Esophagus squamous epithelium (tissue), 5 donors: ENCODE measurements around the gene SHC1. TPM values are rescaled to one million over a fixed set of nuclear protein-coding genes. Genes with fewer than 3 reads are reported as not detected.

Experiments
- DNase-seq: peaks from one replicate; lab custom pipeline; 2025; lab: John Stamatoyannopoulos, UW
- H3K27ac ChIP-seq, 4 donors: fragments of 200-600 bp; sonication (generic); one replicate each; pipeline ENCODE4 v1.5.1; 2016 to 2019; ENCODE audit warnings: mild to moderate bottlenecking in 1 of 4
- H3K27me3 ChIP-seq, 4 donors: fragments of 200-600 bp; sonication (generic); 1 replicate in 3 of 4; 2 replicates in 1 of 4; pipeline versions ENCODE4 v1.5.1 to v1.6.0; 2017 to 2021; ENCODE audit warnings: antibody characterized with exemption in 1 of 4
- H3K36me3 ChIP-seq, 3 donors: fragments of 200-600 bp; sonication (generic); one replicate each; pipeline ENCODE4 v1.5.1; 2016 to 2019
- H3K4me1 ChIP-seq, 3 donors: fragments of 200-600 bp; sonication (generic); one replicate each; pipeline ENCODE4 v1.5.1; 2017 to 2019
- H3K4me3 ChIP-seq, 4 donors: fragments of 200-600 bp; sonication (generic); 1 replicate in 3 of 4; 2 replicates in 1 of 4; pipeline ENCODE4 v1.5.1; 2016 to 2019; ENCODE audit warnings: mild to moderate bottlenecking in 2 of 4, moderate library complexity in 1 of 4
- H3K9me3 ChIP-seq, 3 donors: fragments of 200-600 bp; sonication (generic); one replicate each; pipeline ENCODE4 v1.5.1; 2016 to 2019
- POLR2A ChIP-seq, 4 donors: fragments of 450-650 bp; IDR thresholded peaks; one replicate each; pipeline ENCODE4 v1.6.1; 2017; ENCODE audit warnings: antibody characterized with exemption in 4 of 4, mild to moderate bottlenecking in 4 of 4, moderate library complexity in 3 of 4
- WGBS, 2 donors: methylation state at CpG; one replicate each; pipeline ENCODE4 v1.1.5; 2018; 5-methylcytosine and 5-hydroxymethylcytosine counted together
- intact Hi-C: fragments of 100-400 bp; cut with DNase I; formaldehyde crosslinking; loops from one replicate; pipeline ENCODE4 v1.15.0; 2022
- total RNA-seq, 4 donors: library from RNA; depleted of rRNA; stranded (reverse); fragments of >200 nt; gene quantifications; one replicate each; pipeline ENCODE4 v1.1.0, GENCODE V29; 2016
- TF ChIP-seq, protein P1 (sequence below), 6 experiments: fragments of 450-650 bp in 4 of 6; fragments of 200-600 bp in 2 of 6; sonication (generic) in 2 of 6; IDR thresholded peaks; one replicate each; pipeline ENCODE4 v1.5.1; 2016 to 2019; ENCODE audit warnings: antibody characterized with exemption in 6 of 6, mild to moderate bottlenecking in 4 of 6, moderate library complexity in 4 of 6
- donor health status: DM: yes; HTN: yes; CAD: no.

Gene SHC1
- total RNA-seq, 4 donors from 2014 or later: 37.6 to 80.9 (median 65.8) TPM

DNA sequence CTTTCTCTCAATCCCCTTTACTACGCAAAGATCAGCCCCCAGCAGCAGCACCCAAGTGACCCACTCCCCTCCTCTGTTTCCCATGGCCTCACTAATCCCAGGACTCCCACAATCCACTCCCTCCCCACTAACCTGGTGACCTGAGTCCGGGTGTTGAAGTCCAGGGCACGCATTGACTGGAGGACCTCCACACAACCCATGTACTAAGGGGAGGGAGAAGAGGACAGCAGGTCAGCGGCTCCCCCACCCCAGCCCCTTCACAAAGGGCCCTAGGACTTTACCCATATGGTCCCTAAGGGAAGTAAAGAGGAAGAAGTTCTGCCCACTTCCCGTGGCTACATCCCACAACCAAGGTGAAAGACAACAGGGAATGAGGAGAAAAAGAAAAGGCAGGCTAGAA is 1.3 kb downstream of the SHC1 start:
- no peak for DNase-seq
- TF ChIP-seq, protein P1, sequence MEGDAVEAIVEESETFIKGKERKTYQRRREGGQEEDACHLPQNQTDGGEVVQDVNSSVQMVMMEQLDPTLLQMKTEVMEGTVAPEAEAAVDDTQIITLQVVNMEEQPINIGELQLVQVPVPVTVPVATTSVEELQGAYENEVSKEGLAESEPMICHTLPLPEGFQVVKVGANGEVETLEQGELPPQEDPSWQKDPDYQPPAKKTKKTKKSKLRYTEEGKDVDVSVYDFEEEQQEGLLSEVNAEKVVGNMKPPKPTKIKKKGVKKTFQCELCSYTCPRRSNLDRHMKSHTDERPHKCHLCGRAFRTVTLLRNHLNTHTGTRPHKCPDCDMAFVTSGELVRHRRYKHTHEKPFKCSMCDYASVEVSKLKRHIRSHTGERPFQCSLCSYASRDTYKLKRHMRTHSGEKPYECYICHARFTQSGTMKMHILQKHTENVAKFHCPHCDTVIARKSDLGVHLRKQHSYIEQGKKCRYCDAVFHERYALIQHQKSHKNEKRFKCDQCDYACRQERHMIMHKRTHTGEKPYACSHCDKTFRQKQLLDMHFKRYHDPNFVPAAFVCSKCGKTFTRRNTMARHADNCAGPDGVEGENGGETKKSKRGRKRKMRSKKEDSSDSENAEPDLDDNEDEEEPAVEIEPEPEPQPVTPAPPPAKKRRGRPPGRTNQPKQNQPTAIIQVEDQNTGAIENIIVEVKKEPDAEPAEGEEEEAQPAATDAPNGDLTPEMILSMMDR (IDR thresholded peaks at IDR 0.05): no peak
- TF ChIP-seq POLR2A (IDR thresholded peaks at IDR 0.05): no peak
- peak overlapping the region; percentile 96 to 99 (median 98) for H3K27ac ChIP-seq
- peaks cover 7 to 58% (median 34%) of the 10 kb centered on the region in 3 donors for H3K36me3 ChIP-seq
- no peaks in the 10 kb centered on the region for H3K9me3 ChIP-seq
- peak overlapping the region in 3 of 4 donors; percentile 41 to 79 (median 46) for H3K4me3 ChIP-seq
- no peaks in the 10 kb centered on the region for H3K27me3 ChIP-seq
- 48 to 63% methylated on average over 2 to 5 of the region's 5 CpGs for WGBS, 2 donors
- intact Hi-C loops: loop anchor here (10.0 kb wide), 1 partner anchor 96 kb away; the partner anchor contains the start of gene EFNA4
- peaks cover 47 to 75% (median 54%) of the 10 kb centered on the region in 3 donors for H3K4me1 ChIP-seq

DNA sequence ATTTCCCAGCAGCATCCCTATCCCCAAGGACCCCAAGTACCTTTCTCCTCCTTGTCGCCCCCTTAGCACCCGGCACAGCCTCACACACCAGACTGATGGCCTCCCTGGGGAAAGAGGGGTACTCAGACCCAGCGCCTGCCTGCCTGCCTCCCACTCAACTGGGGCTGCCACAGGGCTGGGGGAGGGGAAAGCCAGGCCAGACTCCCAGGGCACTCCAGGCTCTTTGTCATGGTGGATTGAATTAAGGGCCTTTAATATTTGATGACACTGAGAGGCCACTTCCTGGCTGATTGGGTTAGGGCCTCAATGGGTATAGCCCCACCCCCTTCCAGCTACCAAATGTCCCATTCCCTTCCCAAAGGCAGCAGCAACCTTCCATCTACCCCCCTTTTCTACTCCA is 1.8 kb downstream of the SHC1 start:
- TF ChIP-seq, protein P1 (IDR thresholded peaks at IDR 0.05): no peak
- no peak for TF ChIP-seq POLR2A (IDR thresholded peaks at IDR 0.05)
- H3K4me3 ChIP-seq: peak overlapping the region in 2 of 4 donors; percentile 46 to 79
- peaks cover 47 to 76% (median 54%) of the 10 kb centered on the region in 3 donors for H3K4me1 ChIP-seq
- no peak for DNase-seq
- no peaks in the 10 kb centered on the region for H3K9me3 ChIP-seq
- intact Hi-C loops: loop anchor here (10.0 kb wide), 1 partner anchor 96 kb away; the partner anchor contains the start of gene EFNA4
- H3K27ac ChIP-seq: peak overlapping the region; percentile 96 to 99 (median 98)
- no peaks in the 10 kb centered on the region for H3K27me3 ChIP-seq
- H3K36me3 ChIP-seq: peaks cover 7 to 63% (median 38%) of the 10 kb centered on the region in 3 donors
- WGBS, 2 donors: 100% methylated on average over 2 of the region's 3 CpGs; no CpG with 5 or more reads in 1 of the 2 donors

DNA sequence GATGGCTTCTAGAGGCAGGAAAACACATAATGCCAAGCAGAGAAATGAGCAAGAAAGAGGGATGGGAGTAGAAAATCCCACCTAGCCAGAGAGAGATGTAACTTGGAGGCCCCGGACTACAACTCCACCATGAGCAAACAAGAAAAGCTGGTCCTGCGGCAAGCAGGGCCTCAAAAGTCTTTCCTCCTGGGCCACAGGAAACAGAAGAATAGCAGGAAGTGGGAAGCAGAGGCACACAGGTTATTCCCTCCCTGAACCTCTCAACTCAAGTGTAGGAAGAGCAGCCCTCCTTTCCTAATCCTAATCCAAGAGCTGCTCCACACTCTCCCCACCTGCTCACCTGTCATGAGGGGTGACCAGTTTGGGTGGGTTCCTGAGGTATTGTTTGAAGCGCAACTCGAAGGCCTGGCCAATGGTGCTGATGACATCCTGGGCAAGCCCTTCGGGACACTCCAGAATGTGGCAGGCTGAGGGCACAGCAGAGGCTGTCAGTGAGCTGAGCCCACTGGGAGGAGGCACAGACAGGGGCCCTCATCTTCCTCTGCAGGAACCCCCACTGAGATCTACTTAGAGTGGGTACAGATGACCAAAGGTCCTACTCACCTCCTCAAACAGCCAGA is 3.1 kb downstream of the SHC1 start:
- no peaks in the 10 kb centered on the region for H3K27me3 ChIP-seq
- TF ChIP-seq, protein P1 (IDR thresholded peaks at IDR 0.05): no peak
- no peak for TF ChIP-seq POLR2A (IDR thresholded peaks at IDR 0.05)
- H3K27ac ChIP-seq: peak overlapping the region; percentile 48 to 99 (median 98)
- H3K4me3 ChIP-seq: no peak overlapping the region
- peaks cover 46 to 76% (median 53%) of the 10 kb centered on the region in 3 donors for H3K4me1 ChIP-seq
- H3K36me3 ChIP-seq: peaks cover 7 to 75% (median 49%) of the 10 kb centered on the region in 3 donors
- 44 to 60% methylated on average over 2 of the region's 5 CpGs for WGBS, 2 donors
- DNase-seq: no peak
- intact Hi-C loops: loop anchor here (10.0 kb wide), 1 partner anchor 97 kb away; the partner anchor contains the start of gene EFNA4
- H3K9me3 ChIP-seq: no peaks in the 10 kb centered on the region

DNA sequence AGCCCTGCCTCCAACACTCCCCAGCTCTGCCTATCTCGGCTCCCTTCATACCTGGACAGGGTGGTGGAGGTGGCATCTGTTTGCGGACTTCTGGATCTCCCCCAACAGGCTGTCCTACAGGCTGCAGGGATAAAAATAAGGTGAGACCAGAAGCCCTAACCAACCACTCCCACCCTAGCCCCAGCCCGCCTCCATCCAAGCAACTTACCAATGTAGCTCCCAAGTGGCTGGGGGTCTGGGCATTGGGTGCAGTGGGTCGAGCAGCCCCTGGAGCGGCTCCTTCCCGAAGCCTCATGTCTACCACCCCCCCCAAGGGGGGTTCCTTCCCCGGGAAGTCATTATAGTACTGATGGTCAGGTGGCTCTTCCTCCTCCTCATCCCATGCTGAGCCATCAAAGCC is 4.4 kb downstream of the SHC1 start:
- WGBS, 2 donors: 94 to 96% methylated on average over 4 to 6 of the region's 7 CpGs
- DNase-seq: no peak
- no peaks in the 10 kb centered on the region for H3K9me3 ChIP-seq
- H3K36me3 ChIP-seq: peaks cover 7 to 75% (median 49%) of the 10 kb centered on the region in 3 donors
- no peak for TF ChIP-seq POLR2A (IDR thresholded peaks at IDR 0.05)
- TF ChIP-seq, protein P1 (IDR thresholded peaks at IDR 0.05): no peak
- H3K4me1 ChIP-seq: peaks cover 34 to 68% (median 42%) of the 10 kb centered on the region in 3 donors
- intact Hi-C loops: loop anchor here (10.0 kb wide), 1 partner anchor 99 kb away; the partner anchor contains the start of gene EFNA4
- H3K27ac ChIP-seq: peak overlapping the region in 1 of 4 donors; percentile 96
- no peak overlapping the region for H3K4me3 ChIP-seq
- H3K27me3 ChIP-seq: no peaks in the 10 kb centered on the region

DNA sequence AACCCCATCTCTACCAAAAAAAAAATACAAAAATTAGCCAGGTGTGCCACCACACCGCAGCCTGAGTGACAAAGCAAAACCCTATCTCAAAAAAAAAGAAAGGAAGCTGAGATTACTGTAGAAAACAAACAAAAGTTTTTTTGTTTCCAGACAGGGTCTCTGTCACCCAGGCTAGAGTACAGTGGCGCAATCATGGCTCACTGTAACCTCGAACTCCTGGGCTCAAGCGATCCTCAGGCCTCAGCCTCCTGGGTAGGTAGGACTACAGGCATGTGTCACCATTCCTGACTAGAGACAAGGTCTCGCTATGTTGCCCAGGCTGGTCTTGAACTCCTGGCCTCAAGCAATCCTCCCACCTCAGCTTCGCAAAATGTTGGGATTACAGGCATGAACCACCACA is 6.2 kb downstream of the SHC1 start:
- Histone ChIP-seq H3K27me3 (no peaks in the 10 kb centered on the region), H3K4me3 (no peak overlapping the region), H3K9me3 (no peaks in the 10 kb centered on the region), H3K36me3 (peaks cover 7 to 74% (median 51%) of the 10 kb centered on the region in 3 donors), H3K27ac (no peak overlapping the region), H3K4me1 (peaks cover 25 to 67% (median 38%) of the 10 kb centered on the region in 3 donors)
- DNase-seq: no peak
- TF ChIP-seq POLR2A (IDR thresholded peaks at IDR 0.05): no peak
- TF ChIP-seq, protein P1 (IDR thresholded peaks at IDR 0.05): no peak
- intact Hi-C loops: loop anchor here (5.0 to 10.0 kb wide), 2 partner anchors 33 to 100 kb away; partner anchors contain the start of gene EFNA4
- WGBS, 2 donors: 82 to 86% methylated on average over 5 to 6 of the region's 6 CpGs
